ENCODE data around the gene SLCO2A1.

The SLCO2A1 gene

DNA sequence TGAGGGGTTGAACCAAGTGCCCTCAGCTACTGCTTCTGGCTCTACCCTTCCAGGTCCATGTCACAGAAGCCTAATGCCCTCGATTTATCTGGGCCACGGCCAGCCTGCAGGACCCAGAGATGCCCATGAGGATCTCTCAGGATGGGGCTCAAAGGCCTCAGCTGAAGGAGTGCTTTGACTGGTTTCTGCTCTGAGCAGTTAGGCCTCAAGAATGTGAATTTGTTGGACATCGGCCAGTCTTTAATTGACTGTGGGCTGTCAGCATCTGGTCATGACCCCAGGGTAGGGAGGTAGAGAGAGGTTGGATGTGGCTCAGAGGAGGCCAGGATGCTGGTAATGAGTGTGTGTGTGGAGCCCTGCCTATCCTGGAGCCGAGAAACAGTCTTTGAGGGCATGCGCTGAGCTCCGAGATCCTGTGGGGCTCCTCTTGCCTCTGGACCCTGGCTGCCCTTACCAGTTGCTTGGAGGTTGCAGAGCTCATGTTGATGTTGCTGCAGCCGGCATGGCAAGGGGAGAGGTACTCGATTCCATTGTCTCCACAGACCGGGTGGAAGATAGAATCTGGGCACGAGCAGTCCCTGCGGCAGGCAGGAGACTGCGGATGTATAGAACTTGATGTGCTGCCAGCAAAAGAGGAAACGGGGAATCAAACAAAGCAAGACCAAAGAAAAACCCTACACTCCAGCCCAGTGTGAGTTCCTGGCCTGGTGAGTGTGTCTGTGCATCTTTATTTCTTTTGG lies 84.9 kb downstream of the SLCO2A1 start:
- peak; percentile 85 for DNase-seq

DNA sequence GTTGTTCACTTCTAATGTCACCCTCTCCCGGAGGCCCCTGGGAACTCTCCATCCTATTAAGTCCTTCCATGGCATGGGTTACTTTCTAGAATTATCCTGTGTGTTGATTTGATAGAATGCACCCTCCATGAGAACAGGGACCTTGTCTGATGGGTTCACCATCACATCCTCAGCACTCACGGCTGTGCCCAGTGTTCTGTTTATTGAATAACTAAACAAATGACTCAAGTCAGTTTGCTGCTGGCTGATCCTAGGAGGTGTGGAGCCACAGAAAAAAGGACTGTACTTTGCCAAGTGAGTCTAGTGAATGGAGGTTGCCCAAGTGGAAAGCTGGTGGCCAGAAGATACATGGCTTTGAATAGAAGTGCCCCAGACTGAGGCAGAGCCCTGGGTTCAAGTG lies 85.5 kb downstream of the SLCO2A1 start:
- no peak for DNase-seq

DNA sequence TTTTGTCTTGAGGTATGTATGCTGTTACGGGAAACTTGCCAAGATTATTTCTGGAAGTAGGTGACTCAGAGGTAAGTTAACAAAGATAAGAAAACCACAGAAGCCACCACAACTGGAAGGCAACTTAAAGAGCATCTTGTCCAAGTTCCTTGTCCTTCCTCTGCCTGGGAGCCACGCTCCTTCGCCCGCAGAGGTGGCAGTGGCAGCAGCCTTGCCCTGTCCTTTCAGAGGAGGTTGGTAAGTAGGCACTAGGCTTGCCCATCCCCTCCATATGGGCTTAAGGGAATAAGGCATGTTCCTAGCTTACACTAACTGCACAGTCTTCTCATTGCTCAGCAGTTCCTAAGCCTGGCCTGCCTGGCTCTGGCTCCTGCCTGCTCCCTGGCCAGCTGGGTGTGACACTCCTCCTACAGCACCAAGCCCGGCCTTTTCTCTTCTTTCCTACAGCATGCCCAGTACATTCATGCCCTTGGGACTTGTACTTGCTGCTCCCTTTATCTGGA lies 86.0 kb downstream of the SLCO2A1 start:
- DNase-seq = peak; percentile 82

DNA sequence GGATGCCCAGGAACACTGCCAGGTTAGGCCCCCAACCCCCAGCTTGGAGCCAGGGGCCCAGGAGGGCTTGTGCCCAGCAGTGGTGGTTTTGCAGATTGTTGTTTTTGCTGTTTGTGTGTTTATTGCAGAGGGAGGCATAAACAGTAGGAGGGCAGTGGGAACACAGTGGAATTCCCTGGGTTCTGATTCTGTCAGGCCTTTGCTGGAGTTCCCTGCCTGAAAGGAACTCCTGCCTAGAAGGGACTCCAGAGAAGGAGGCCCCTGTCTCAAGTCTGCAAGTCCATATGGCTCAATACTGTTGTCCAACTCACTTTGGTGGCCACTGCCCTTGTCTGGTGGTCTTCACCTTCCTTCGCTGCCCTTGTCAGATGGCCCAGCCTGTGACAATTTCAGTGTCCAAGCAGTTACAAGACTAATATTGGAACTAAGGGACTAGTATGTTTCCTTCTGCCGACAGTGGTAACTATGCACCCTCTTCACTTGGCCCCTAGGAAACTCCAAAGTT lies 86.6 kb downstream of the SLCO2A1 start:
- DNase-seq = no peak

DNA sequence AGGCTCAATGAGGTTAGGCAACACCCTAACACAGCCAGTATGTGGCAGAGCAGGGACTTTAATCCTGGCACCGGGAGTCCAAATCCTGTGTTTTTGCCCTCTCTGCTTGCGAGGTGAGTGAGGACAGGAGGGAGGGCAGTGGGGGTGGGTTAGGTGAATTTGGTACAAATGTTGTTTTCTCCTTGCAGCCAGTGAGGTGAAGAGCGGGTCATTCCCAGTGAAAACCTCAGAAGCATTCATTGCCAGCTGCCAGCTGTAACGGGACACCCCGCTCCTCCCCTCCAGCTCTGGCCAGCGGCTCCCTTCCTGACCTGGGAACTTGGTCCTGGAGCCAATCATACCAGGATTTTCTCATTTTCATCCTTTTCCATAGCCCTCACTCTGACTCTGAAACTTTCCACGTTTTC lies 88.3 kb downstream of the SLCO2A1 start:
- no peak for DNase-seq

DNA sequence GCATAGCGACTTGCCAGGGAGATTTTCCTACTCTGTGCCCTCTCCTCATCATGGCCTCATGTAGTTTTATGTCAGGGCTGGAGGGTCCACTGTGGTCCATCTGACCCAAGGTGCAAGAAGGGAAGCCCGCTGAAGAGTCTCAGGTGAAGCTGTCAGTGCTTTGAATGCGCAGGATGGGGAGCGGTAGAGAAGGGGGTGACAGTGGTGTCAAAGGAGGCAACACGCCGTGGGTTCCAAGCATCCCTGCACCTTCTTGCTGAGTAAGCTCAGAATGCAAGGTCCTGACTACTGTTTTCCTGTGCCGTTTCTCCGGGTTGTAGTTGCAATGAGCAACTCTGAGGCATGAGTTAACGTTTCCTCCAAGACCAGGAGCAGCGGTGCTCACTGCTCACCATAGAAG lies 89.2 kb downstream of the SLCO2A1 start:
- DNase-seq = no peak

DNA sequence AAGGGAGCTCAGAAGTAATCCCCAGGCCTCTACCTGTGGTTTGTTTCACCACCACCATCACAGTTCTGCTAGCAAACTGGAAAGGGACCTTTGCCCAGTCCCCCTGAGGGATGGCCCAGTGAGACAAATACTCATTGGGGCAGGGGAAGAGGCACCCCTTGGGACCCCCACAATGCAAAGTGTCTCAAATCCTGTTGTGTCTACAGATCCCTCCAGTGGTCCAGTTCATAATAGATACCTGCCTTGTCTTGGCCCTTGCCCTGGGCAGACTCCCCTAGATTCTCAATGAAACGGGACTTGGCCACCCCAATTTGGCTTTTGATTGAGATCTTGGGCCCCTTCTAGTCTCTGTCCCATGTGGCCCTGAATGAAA lies 90.3 kb downstream of the SLCO2A1 start:
- DNase-seq = no peak

DNA sequence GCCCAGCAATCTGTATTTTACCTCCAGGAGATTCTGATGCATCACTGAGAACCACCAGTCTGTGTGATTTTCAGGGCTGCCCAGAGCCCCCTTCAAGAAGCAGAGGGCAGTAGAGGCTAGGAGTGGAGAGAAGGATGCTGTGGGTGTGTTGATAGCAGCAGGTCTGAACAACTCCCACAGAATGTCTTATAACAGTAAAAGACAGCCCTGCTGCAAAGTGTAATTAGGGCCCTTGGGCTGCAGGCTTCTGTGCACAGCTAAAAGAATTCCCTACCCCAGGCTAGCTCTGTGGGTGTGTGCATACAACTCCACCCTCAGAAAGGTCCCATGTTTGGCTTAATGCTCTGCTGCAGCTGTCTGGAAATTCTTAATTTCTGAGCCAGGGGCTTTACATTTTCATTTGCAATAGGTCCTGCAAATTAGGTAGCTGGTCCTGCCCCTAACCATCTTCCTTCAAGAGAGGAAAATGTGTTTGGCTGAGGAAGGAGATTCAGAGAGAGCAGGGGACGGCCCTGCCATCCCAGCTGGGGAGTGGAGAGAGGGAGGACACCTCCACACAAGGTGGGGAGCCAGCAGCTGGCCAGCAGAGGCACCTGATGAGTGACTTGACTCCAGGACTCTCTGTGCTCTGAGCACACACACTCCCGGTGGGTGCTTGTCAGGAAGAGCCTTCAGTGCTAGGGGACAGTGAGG lies 90.8 kb downstream of the SLCO2A1 start:
- DNase-seq = no peak

DNA sequence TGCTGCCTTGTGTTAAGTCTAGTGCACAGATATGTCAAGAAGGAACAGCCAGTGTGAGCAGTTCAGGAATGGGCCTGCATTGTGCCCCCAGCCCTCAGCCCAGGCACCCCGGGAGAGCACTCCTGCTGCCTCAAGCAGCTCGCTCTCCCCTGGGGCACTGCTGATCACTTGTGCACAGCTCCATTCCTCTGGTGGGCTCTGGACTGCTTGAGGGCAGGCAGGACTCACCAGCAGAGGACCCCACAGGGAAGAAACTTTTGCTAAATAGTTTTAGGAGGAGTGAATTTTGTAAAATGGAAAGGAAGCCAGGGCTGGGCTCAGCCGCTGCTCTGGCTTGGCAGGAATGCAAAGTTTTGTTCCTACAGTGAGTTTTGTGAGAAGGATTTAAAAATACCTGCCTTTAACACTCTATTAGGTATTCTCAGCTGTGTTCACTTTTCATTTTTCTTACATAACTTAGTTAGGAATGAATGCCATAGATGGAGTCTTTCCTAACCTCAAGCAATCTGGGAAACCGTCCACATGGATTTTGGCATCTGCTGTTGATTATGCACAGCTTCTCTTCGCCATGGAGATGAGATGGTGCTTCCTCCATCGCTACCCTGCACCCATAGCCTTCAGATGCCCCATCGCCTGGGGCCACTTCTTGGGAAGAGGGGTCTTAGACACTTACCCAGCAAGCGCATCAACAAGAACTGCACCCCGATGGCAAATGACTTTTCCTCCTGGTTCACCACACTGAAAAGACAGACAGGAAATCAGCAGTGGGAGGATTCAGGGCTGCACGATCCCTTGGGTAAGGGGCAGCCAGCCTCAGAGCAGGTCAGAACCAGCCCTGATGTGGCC lies 91.7 kb downstream of the SLCO2A1 start:
- DNase-seq = no peak

DNA sequence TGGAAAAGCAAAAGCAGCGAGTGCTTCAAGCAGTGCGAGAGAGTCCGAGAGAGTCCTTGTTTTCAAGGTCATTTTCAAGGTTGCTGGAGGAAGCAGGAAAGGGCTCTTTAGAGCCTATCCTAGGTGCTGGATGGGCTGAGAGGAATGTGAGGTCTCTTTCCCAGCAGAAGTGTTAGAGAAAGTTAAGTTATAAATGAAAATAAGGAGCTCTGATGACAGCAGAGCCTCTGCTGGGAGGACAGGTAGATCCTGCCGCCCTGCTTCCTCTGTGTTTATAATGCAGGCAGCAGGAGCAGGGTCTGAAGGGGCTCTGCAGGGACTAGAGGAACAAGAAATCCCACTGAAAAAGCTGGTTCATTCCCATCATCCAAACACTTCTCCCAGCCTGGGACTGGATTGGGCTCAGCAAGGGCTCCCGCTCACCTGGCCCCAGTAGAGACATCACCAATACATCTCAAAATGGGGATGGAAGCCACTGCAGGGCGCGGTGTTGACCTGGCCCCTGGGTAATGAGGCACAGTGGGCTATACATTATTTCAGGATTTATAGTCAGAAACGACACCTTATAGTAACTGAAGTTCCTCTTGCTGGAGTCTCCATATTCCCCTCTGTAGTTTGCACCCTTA lies 92.6 kb downstream of the SLCO2A1 start:
- DNase-seq = no peak

DNA sequence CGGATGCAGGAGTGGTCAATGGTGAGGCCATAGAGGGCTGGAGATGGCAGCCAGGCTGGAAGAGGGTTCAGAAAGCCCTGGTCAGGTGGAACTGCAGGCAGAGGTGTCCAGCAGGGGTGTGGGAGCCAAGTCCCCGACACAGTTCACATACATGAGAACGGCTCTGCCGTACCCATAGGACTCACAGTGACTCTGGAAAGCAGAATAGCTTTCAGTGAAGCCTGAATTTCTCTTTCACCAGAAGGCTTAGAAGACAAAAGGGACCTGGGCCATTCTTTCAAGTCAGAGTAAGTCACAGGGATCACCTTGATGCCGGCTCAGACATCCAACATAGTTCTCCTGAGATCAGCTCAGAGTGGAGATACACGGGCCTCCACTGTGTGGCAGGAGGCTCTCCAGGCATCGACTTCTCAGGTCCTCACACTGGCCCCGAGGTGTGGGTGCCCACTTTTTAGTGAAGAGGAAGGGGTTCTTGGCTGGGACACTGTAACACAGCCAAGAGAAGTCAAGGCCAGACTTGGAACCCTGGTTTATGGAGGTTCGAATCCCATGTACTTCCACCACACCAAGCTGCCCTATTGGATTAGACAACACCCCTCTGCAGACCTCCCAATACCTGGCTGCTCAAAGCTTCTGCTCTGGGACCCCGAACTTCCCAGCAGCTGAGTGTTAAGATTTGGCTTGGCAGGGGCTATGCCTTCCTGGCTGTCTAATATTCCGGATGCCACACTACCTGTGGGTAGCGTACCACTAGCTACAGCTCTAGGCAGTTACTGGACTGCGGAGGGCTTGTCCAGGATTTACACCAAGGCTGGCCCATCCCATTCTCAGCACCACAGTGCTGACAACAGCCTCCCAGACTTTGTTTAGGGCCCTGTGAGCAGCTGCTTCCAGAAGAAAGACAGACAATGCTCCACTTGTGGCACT lies 93.6 kb downstream of the SLCO2A1 start:
- no peak for DNase-seq

DNA sequence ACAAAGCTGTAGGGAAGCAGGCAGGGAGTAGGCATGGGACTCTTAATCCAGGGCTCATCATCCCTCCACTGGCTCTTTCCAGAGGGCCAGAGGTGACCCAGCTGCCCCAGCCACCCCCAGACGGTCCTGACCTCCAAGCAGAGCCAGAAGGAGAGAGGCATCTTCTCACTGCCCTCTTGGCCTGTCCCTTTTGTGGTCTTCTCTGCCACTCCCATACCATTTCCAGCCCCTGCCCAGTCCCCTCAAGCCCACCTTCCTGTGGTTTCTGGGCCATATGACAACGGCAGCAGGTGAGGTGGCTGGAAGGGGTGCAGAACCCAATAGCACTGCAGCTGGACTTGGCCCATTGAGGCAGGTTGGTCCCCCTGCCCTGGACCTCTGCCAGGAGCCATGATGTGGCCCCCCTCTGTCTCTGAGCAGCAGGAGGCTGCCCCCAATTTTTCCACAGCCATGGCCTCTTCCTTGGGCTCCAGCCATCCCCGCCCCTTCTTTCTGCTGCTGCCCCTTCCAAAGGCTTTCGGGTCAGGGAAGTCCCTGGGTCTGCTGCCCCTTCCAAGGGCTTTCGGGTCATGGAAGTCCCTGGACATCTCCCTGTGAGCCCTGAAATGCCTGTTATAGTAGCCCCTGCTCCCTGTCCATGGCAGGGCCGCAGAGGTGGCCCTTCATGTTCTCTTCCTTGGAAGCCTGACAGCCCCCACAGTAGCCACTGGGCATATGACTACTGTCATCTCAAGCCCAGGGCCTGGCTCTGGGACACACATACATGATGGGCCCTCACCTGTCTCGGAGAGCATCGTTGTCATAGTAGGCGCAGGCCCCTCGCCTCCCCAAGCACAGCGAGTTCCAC lies 94.5 kb downstream of the SLCO2A1 start:
- DNase-seq = no peak

DNA sequence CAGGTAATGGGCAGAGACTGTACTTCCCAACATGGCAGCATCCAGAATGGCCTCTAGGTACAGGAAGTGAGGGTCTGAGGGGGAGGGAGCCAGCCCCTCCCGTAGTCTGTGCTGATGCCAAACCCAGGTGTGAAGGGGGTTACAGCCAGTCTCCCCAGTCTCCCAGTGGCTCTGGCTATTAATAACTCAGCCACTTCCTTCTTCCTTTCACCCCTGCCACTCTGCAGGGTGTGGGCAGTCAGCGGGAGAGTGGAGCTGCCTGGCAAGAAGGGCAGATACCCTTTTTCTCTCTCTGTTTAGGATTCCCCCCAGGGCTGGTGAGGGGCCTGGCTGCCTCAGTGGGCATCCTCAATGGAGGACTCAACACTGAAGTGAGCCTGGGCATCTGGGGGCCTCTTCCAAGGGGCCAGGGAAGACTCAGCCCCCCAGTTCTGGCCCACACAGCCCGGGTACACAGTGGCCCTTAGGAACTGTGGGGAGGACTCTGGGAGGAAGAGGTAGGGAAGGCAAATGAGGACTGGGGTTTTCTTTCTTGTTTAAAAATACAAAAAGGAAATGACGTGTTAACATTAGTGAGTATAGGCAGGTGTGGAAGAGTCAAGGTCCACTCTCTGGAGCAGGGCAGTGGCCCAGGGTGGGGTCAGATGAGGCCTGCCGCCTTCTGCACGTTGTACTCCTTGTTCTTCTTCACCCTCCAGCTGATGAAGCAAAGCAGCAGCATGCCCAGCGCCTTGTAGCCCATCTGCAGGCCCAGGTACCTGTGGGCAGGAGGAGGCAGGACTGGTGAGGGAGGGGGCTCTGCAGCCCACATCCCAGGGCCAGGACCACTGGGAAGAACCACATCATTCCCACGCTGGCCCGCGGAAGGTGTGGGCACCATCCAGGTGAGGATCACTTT lies 95.4 kb downstream of the SLCO2A1 start:
- no peak for DNase-seq

DNA sequence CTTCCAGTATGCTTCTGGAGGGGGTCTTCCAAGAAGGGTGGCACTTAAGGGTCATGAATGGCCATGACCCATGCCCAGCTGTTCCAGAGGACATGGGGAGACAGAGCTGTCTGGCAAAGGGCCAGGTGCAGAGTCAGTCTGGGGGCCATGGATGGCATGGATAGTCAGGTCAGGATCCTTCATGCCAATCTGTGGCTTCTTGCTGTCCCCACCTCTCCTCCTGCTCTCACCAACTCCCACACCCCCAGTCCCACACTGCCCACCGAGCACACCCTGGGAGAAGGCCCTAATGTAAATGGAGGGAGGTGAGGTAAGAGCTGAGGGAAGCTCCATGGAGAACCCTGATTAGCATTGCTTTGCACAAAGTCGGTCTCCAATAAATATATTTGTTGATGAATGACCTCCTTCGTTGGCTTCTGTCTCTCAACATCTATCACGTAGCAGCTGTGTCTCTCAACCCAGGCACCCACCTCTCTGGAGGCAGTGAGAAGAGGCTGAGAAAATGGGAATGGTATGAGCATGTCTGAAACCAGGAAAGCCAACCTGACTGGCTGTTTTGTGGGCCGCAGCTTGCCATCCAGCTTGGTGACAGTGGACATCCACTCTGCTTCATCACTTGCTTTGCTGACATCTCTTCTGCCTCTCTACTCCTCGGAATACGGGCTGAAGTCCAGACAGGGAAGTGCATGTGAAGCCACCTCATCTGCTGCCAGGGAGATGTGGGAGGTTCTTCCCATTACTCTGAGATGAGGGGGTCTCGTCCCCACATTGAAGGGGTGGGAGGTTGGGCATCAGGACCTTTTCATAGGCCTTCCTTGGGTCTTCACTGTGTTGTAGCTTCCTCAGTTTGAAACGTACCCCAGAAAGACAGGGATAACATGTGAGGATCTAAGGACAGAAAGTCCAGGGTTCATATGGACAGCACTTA lies 96.4 kb downstream of the SLCO2A1 start:
- no peak for DNase-seq

DNA sequence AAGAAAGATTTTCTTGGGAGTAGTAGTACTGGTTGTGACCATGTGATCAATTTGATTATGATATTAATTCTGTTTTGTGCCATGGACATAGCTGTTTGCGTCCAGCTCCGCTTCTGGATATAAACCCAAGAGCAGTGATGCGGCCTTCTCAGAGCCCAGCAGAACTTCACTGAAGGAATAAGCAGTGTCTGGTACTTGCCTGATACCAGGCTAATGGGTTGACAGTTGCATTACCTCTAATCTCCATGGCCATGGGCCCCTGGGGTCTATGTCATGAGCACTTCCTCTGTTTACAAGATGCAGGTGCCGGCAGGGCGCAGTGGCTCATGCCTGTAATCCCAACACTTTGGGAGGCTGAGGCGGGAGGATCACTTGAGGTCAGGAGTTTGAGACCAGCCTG lies 97.7 kb downstream of the SLCO2A1 start:
- DNase-seq = no peak

DNA sequence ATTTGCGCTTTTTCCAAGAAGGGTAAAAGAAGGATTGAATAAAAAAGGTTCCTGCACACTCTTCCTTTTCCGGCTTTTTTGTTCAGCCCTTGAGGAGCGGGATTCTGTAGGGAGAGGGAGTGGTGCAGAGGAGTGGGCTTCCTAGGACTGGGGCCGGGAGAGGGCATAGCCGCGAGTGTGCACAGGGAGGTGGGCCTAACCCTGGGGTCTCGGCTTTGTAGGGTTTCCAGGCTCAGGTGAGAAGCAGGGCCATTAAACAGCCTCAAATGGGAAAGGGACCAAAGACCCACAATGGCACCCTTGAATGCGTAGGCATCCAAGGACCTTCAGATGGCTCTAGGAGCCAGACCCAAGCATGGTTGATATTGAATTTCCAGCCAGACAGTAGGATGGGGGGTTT lies 98.6 kb downstream of the SLCO2A1 start:
- DNase-seq = no peak

DNA sequence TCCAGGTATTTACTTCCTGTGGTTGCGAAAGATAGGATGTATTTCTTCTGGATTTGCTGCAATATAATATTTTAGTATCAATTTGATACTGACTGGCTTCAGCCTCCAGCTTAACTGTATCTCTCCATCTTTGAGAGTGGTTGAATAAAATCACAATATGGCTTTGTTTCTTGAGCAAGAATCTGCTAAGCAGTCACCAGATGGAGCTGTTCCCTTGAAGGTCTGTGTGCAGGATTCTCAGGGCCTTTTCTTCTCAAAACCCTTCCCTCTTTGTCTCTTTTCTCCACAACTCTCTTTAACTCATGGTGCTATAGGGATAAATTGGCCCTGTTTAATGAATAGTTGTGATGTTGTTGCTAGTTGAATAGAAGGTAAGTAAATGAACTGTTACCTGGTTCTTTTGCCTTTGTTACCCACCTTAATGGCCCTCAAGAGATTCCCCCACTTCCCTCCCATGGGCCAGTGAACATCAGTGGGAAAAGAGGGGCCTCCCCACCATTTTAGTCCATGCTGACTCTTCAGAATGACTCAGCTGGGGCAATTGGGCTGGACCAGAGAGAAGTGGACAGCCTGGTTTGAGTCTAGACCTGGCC lies 99.3 kb downstream of the SLCO2A1 start:
- DNase-seq = peak; percentile 52
